ENCODE data around the gene SMLR1. TPM values are rescaled to one million over a fixed set of nuclear protein-coding genes. Genes with fewer than 3 reads are reported as not detected.
"Not testable (repeated sequence)": the region's sequence is repeated elsewhere in the genome, so short reads cannot be mapped to it uniquely, and the experiment has no call there.

The SMLR1 gene
- not detected for total RNA-seq
- long read RNA-seq: 0 reads

- DNase-seq (no peak), ATAC-seq (no peak)
- intact Hi-C loops (cut with micrococcal nuclease): no loop called here
These were observed at the start of gene SMLR1 for GRCh38 chr6:130827247-130828149. Gene SMLR1 (plus strand): TSS chr6:130827406. CDS start chr6:130827414, 8 bp downstream.

- ATAC-seq (peak; percentile 69), DNase-seq (no peak)
- intact Hi-C loops (cut with micrococcal nuclease): no loop called here
These were observed 48.1 kb upstream of the SMLR1 start for GRCh38 chr6:130778946-130779657.

GRCh38 chr6:130779658-130780033, 47.6 kb upstream of the SMLR1 start:
- ATAC-seq (no peak), DNase-seq (no peak)
- intact Hi-C loops (cut with micrococcal nuclease): no loop called here

- DNase-seq (no peak), ATAC-seq (no peak)
- intact Hi-C loops (cut with micrococcal nuclease): no loop called here
These were observed 47.1 kb upstream of the SMLR1 start for GRCh38 chr6:130780122-130780521.

GRCh38 chr6:130781557-130781956, 45.6 kb upstream of the SMLR1 start:
- DNase-seq: no peak
- intact Hi-C loops (cut with micrococcal nuclease): no loop called here
- no peak for ATAC-seq

GRCh38 chr6:130783416-130784107, 43.6 kb upstream of the SMLR1 start:
- DNase-seq (no peak), ATAC-seq (no peak)
- intact Hi-C loops (cut with micrococcal nuclease): no loop called here

GRCh38 chr6:130787726-130788500, 39.3 kb upstream of the SMLR1 start:
- intact Hi-C loops (cut with micrococcal nuclease): no loop called here
- DNase-seq (no peak), ATAC-seq (no peak)

GRCh38 chr6:130788954-130789353, 38.3 kb upstream of the SMLR1 start:
- DNase-seq: no peak
- no peak for ATAC-seq
- intact Hi-C loops (cut with micrococcal nuclease): no loop called here

GRCh38 chr6:130794010-130794697, 33.1 kb upstream of the SMLR1 start:
- ATAC-seq: no peak
- intact Hi-C loops (cut with micrococcal nuclease): no loop called here
- DNase-seq: no peak

- intact Hi-C loops (cut with micrococcal nuclease): no loop called here
- no peak for DNase-seq
- ATAC-seq: no peak
These were observed 32.5 kb upstream of the SMLR1 start for GRCh38 chr6:130794738-130795137.

- intact Hi-C loops (cut with micrococcal nuclease): no loop called here
- no peak for DNase-seq
- peak; percentile 58 for ATAC-seq
These were observed 30.8 kb upstream of the SMLR1 start for GRCh38 chr6:130796313-130796905.

GRCh38 chr6:130797061-130797460, 30.1 kb upstream of the SMLR1 start:
- no peak for DNase-seq
- intact Hi-C loops (cut with micrococcal nuclease): no loop called here
- no peak for ATAC-seq

GRCh38 chr6:130801368-130801767, 25.8 kb upstream of the SMLR1 start:
- intact Hi-C loops (cut with micrococcal nuclease); ATAC-seq; DNase-seq: not testable (repeated sequence)

- ATAC-seq (no peak), DNase-seq (no peak)
- intact Hi-C loops (cut with micrococcal nuclease): no loop called here
These were observed 16.7 kb upstream of the SMLR1 start for GRCh38 chr6:130810307-130811030.

GRCh38 chr6:130811932-130812331, 15.3 kb upstream of the SMLR1 start:
- intact Hi-C loops (cut with micrococcal nuclease): no loop called here

GRCh38 chr6:130814506-130814905, 12.7 kb upstream of the SMLR1 start:
- DNase-seq (no peak), ATAC-seq (no peak)
- intact Hi-C loops (cut with micrococcal nuclease): no loop called here

More at GRCh38 chr6:130811932-130812331, 15.3 kb upstream of the SMLR1 start:
- ATAC-seq: no peak
- no peak for DNase-seq

- no peak for ATAC-seq
These were observed 11.8 kb upstream of the SMLR1 start for GRCh38 chr6:130815200-130816071.

More at GRCh38 chr6:130815200-130816071, 11.8 kb upstream of the SMLR1 start:
- intact Hi-C loops (cut with micrococcal nuclease): no loop called here
- DNase-seq: no peak

Measured in left ventricle myocardium superior (tissue), 1 donor.